GM19468 (cell line): ENCODE measurements around the gene TRAF3IP3.
"Not testable (repeated sequence)": the region's sequence is repeated elsewhere in the genome, so short reads cannot be mapped to it uniquely, and the experiment has no call there.

ENCODE experiments used
- ATAC-seq: cut with Tn5 transposase; IDR thresholded peaks from one replicate; pipeline ENCODE4 v1.9.1; 2021; ENCODE audit warnings: mild to moderate bottlenecking, moderate library complexity, moderate number of reproducible peaks; ENCODE audit not compliant: unreplicated experiment; ENCODE audit errors: extremely low read depth

TRAF3IP3 gene

DNA sequence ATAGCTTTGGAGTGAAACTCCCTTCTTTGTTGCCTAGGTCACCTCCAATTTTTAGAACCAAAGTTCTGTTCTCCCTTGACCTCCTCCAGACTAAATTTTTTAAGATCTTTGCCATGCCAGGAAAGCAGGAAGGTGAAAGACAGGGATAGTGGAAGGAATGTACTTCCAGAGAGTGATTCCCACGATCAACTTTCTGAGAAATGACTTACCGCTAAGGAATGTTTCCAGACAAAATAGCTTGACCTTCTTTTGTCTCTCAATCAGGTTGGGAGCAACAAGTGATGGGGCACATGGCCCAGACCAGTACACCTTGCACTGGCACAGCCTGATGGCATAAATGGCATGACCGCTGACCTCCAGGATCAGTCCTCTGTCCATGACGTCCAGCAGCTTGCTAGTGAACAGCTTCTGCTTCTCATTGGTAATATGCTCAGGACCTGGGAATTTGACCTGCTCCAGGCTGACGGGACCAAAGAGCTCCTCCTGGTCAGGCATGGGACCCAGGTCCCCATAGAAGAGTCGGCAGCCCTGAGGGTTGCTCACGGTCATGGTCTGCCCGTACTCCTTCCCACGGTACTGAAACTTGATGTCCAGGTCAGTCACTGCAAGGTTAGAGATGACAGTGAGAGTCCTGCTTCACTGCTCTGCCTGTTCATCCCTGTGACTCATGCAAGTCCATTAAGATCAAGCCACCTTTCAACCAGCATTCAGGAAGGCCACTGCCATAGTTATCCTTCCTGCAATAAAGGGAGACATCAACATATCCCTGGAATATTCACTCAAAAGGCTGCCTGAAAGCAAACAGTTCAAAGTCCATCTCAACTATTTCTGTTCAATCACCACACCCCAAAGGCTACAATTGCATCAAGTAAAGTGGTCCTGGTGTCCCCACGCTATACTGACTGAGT is 34.7 kb downstream of the TRAF3IP3 start:
- ATAC-seq = no peak

- ATAC-seq = no peak
Measured at GRCh38 chr1:209791920-209792319, 36.1 kb downstream of the TRAF3IP3 start.

- not testable (repeated sequence) for ATAC-seq
Measured at GRCh38 chr1:209793711-209794110, 37.9 kb downstream of the TRAF3IP3 start.

- no peak for ATAC-seq
Measured at GRCh38 chr1:209797978-209798639, 42.3 kb downstream of the TRAF3IP3 start.

- ATAC-seq = no peak
Measured at GRCh38 chr1:209800984-209801834, 45.4 kb downstream of the TRAF3IP3 start.

GRCh38 chr1:209802117-209802779 is 46.4 kb downstream of the TRAF3IP3 start:
- no peak for ATAC-seq

GRCh38 chr1:209802780-209803152 is 46.9 kb downstream of the TRAF3IP3 start:
- no peak for ATAC-seq

DNA sequence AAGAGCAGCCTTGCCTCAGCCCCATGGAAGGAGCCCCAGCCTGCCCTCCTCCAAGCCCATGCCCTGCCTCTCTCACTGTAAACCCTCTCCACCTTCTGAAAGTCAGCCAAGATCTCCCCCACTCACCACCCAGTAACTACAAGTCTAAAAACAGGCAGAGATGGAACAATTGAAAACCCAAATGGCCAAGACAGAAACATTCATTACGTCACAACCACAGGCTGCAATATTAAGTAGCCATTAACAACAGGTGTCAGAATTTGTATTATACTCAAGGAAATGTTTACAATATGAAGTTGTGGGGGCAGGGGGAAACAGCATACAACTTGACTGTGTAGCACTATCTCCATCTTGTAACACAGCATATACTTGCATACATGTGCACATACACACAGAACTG is 47.7 kb downstream of the TRAF3IP3 start:
- ATAC-seq = no peak

DNA sequence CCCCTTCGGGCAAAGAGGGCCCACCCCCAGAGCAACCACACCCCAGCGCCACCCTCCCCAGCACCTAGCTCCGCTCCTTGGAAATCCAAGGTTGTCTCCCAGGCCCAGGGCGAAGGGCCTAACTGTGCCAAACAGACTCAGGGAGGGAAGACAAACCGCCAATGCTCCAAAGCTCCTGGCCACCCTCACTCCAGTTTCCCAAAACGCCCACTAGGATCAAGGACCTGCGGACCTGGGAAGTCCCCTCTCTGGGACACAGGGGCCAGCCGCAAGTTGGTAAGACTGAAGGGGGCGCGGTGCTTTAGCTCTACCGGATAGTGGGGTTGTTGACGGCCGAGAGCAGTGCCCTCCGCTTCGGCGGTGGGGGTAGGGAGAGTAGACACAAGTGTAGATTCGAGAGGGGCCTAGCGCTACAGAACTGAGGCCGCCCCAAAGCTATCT is 49.5 kb downstream of the TRAF3IP3 start:
- no peak for ATAC-seq

DNA sequence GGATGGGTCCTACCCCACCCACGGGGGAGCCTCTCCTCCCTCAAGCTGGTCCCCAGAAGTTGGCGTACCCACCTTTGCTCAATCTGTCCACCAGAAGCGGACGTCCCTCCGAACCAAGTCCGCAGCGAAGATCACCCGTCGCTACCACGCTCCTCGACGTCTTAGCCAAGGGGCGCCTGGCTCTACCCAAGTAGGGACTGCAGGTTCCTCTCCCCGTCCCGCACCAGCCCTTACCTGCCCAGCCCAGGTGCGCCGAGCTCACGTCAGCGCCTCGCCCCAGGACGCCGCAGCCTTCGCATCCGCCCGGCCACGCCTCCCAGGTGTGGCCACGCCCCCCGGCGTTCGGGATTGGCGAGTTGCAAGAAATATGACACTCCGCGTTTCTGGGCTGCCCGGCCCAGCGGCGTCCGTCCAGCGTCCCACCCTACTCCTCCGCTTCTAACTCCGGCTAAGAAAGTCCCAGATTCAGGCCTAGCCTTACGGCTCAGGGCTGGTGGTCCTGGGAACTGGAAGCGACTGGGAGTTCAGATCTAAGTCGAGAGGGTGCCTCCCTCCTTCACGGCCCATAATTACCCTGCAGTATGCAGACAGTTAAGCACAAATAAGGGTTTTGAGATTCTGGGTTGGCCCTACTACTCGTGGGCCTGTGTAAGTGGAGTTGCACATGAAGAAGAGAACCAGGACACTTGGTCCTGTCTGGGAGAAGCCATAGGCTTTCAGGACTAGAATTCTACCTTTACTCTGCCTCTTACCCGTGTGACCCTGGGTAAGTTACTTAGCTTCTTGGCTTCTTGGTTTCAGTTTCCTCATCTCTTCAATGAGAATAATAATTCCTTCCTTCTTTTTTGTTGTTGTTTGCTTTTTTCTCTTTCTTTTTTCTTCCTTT is 50.3 kb downstream of the TRAF3IP3 start, which contains the start of gene IRF6:
IRF6 (minus strand) TSS at position 268 of the 886 bp plus-strand sequence. CDS start 4,729 bp downstream, outside the sequence.
- ATAC-seq = peak; percentile 93

- no peak for ATAC-seq
Measured at GRCh38 chr1:209807509-209807908, 51.7 kb downstream of the TRAF3IP3 start.

- ATAC-seq = no peak
Measured at GRCh38 chr1:209808059-209808581, 52.3 kb downstream of the TRAF3IP3 start.

DNA sequence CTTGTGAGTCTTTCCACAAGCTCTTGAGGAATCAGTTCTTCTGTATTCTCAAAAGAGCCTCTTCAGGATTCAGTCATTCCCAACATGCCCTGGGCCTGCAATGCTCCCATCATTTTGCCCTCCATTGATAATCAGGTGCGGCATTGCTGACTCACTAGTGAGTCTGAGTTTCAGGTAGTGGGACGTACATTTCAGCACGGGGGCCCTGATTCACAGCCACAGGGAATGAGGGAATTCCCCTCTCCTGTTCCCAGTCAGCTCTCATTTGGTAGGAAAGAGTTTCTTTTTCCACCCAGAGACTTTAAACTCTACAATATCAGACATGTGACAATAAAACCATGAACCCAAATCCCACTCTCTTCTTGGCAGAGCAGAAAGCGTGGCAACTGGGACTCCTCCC is 53.8 kb downstream of the TRAF3IP3 start:
- no peak for ATAC-seq

GRCh38 chr1:209810783-209811182 is 54.9 kb downstream of the TRAF3IP3 start:
- no peak for ATAC-seq

- ATAC-seq = no peak
Measured at GRCh38 chr1:209813902-209814301, 58.0 kb downstream of the TRAF3IP3 start.

GRCh38 chr1:209815490-209815889 is 59.6 kb downstream of the TRAF3IP3 start:
- ATAC-seq = no peak

DNA sequence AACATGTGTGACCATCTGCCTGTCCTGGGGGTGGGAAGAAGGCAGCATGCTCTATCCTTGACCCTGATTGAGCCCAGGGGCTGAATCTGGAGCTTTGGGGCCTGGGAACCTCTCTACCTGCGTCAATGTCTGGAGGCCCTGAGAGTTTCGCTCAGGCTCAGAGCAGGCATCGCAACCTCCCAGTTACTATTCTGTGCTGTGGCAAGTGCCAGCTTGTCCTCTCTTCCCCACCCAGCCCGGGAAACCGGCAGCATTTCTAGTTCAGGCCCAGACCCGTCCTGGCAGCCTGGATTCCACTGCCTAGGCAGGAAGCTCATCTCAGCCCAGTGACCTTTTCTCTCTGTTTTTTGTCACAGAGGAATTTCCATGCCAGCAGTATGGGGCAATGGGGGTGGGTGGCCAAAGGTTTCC is 60.1 kb downstream of the TRAF3IP3 start:
- no peak for ATAC-seq

- ATAC-seq = no peak
Measured at GRCh38 chr1:209816923-209817322, 61.1 kb downstream of the TRAF3IP3 start.

- no peak for ATAC-seq
Measured at GRCh38 chr1:209817691-209818090, 61.8 kb downstream of the TRAF3IP3 start.
